GM21528 (cell line): Measurements from ENCODE around the gene ATP8B2.
"Not testable (repeated sequence)": the region's sequence is repeated elsewhere in the genome, so short reads cannot be mapped to it uniquely, and the experiment has no call there.

Source experiments
- ATAC-seq: cut with Tn5 transposase; IDR thresholded peaks from one replicate; pipeline ENCODE4 v1.9.1; 2021; ENCODE audit warnings: mild to moderate bottlenecking, moderate library complexity; ENCODE audit not compliant: unreplicated experiment, low FRiP score

The ATP8B2 gene

DNA sequence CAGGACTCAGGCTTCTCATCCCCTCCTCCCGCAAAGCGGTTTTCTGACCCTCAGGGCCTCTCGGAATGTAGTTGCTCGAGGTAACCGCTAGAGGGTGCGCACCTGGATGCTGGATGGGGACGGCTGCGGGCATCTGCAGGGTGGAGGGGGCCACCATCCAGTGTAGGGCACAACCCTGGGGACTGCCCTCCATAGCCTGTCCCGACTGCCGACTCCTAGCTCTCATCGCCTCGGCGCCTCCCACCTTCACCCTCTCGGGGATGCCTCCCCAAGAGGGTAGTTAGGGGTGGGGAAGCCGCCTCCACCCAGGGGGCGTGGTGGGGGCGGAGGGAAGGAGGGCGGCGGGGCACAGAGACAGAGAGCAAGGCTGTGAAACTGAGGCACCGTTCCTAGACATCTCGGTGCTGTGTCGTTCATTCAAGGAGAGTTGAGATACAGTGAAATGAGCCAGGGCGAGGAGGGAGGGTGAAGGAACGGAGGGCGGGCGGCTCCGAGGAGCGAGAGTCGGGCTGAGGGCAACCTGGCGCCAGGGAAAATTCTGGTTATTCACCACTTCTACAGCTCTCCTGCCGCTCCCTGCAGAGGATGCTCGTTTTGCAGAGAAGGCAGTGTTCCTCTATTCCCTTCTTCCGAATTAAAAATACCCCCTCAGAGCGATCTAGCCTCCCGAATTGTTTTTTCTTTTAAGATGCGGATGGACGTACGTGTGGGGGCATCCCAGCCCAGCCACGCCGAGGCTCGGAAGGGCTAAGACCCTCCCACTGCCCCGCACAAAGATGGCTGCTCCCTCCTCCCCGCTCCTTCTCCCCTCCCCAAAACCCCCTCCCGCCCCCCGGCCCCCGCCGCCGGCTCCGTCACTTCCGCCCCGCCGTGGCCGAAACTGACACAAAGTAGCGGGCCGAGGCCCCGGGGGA is at the start of gene ATP8B2:
ATP8B2 (plus strand) TSS at position 857 of the 914 bp plus-strand sequence. CDS start 2,617 bp downstream, outside the sequence.
- ATAC-seq: no peak

DNA sequence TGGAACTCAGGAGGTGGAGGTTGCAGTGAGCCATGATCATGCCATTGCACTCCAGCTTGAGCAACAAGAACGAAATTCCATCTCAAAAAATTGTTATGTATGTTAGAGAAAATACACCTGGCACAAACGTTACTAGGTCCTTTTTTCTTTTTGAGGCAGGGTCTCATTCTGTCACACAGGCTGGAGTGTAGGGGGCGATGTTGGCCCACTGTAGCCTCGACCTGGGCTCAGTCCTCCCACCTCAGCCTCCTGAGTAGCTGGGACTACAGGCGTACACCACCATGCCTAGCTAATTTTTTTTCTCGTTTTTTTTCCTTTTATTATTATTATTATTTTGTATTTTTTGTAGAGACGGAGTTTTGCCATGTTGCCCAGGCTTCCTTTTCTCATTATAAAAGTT is 48.5 kb upstream of the ATP8B2 start:
- no peak for ATAC-seq

GRCh38 chr1:154287591-154287990 is 37.7 kb upstream of the ATP8B2 start:
- not testable (repeated sequence) for ATAC-seq

DNA sequence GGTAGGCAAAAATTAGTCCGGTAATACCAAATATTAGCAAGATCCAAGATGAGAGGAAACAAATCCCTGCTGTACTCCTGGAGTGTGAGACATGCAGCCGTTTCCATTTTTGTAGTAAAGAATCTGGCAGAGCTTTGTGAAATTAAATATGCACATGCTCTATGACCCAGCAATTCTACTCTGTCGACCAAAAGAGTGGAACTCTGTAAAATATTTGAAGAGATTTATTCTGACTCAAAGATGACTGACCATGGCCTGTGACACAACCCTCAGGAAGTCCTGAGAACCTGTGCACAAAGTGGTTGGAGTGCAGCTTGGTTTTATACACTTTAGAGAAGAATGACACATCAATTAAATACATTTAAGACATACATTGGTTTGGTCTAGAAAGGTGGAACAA is 36.7 kb upstream of the ATP8B2 start:
- ATAC-seq: no peak

DNA sequence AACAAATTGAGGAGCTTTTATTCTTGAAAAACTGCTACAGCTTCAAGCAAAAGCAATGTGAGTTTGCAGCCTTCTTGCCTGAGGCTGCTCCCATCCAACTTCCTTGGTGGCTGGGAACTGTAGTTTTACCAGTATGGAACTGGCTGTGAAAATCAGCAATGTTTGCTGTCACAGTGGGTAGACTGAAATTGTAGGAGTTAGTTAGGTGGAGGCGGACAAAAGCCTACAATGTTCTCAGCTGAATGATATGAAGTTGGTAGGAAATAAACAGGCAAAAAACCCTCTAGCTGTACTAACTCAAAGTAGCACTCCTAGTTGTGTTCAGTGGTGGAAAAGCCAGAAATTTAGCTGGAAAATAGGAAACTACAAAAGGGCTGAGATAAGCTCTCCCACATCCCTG is 34.4 kb upstream of the ATP8B2 start:
- no peak for ATAC-seq

- no peak for ATAC-seq
Measured at GRCh38 chr1:154295408-154296235, 29.7 kb upstream of the ATP8B2 start.

GRCh38 chr1:154301582-154301981 is 23.7 kb upstream of the ATP8B2 start:
- no peak for ATAC-seq

GRCh38 chr1:154304664-154305337 is 20.5 kb upstream of the ATP8B2 start:
- no peak for ATAC-seq

GRCh38 chr1:154306151-154306550 is 19.2 kb upstream of the ATP8B2 start:
- no peak for ATAC-seq

DNA sequence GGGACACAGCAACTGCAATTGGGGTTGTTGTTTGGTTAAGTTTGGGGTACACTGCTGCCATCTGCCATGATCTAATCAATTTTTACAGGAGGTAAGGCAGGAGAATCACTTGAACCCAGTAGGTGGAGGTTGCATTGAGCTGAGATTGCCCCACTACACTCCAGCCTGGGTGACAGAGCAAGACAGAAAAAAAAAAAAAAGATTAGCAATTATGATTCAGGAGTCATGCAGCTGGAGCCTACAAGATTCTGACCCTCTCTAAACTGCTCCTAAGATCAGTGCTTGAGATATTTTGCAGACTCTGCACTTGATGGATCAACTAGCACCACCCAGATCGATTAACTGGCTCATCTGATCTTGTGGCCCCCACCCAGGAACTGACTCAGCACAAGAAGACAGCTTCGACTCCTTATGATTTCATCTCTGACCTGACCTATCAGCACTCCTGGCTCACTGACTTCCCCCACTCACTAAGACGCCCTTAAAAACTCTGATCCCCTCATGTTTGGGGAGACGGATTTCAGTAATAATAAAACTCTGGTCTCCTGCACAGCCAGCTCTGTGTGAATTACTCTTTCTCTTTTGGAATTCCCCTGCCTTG is 17.6 kb upstream of the ATP8B2 start:
- ATAC-seq: not testable (repeated sequence)

GRCh38 chr1:154309136-154309535 is 16.2 kb upstream of the ATP8B2 start:
- not testable (repeated sequence) for ATAC-seq

DNA sequence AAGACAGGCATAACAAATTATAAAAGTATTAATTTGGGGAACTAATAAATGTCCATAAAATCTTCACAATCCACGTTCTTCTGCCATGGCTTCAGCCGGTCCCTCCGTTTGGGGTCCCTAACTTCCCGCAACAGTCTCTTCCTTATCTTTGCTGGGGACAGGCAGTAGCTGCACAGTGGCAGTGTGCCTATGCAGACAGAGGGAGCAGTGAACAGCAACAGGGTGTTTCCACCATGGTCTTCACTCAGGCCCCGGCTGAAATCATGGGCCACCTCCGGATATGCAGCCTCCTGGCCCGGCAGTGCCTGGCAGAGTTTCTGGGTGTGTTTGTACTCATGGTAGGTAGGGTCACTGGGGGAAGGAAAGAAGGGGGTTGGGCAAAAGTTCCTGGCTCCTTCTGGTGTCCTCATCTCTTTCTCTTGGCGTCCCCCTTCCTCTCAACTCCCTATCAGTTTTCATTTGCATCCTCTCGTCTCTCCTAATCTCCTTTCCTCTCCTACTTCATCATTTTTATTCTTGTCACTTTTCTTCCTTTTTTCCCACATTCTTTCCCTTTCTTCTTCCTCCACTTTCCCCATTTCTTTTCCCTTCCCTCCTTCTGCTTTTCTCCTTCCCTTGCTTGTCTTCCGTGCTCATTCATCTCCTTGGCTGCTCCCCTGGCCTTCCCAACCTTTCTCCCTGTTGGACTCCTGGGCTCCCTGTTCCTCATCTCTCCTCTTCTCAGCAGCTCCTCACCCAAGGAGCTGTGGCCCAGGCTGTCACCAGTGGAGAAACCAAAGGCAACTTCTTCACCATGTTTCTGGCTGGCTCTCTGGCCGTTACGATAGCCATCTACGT is 12.9 kb upstream of the ATP8B2 start:
- not testable (repeated sequence) for ATAC-seq

- no peak for ATAC-seq
Measured at GRCh38 chr1:154313066-154313356, 12.3 kb upstream of the ATP8B2 start.

GRCh38 chr1:154314226-154314625 is 11.1 kb upstream of the ATP8B2 start:
- ATAC-seq: not testable (repeated sequence)

GRCh38 chr1:154316704-154317103 is 8.6 kb upstream of the ATP8B2 start:
- no peak for ATAC-seq

DNA sequence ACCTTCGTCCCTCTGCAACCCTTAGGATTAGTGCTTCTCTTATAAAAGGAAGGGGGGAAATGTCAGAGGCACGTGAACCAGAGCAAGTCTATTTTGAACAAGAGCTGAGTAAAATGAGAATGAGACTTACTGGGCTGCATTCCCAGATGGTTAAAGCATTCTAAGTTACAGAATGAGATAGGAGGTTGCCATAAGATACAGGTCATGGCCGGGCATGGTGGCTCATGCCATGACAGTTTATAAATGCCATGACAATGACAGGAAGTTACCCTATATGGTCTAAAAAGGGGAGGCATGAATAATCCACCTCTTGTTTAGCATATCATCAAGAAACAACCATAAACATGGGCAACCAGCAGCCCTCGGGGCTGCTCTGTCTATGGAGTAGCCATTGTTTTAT is 6.9 kb upstream of the ATP8B2 start:
- no peak for ATAC-seq

DNA sequence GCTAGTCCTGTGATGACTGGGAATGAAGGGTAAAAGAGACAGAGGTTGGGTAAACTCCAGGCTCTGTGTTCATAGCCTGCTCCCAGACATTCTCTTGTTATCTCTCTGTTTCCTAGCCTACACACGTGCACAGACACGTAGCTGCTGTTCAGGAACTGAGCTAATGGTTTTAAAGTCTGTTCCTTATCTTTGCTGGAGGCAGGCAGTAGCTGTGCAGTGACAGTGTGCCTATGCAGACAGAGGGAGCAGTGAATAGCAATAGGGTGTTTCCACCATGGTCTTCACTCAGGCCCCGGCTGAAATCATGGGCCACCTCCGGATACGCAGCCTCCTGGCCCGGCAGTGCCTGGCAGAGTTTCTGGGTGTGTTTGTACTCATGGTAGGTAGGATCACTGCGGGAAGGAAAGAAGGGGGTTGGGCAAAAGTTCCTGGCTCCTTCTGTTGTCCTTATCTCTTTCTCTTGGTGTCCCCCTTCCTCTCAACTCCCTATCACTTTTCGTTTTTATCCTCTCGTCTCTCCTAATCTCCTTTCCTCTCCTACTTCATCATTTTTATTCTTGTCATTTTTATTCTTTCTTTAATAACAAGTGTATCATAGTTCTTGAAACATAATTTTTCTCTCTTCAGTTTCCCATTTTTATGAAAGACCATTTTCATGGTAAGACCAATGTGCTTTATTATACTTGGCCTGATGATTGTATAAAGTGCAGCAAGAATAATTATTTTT is 4.3 kb upstream of the ATP8B2 start, which contains the start of gene AQP10:
AQP10 (plus strand) TSS at position 212 of the 727 bp plus-strand sequence; CDS start at position 275, 63 bp downstream.
- ATAC-seq: no peak

GRCh38 chr1:154321609-154321934 is 3.8 kb upstream of the ATP8B2 start:
- not testable (repeated sequence) for ATAC-seq

DNA sequence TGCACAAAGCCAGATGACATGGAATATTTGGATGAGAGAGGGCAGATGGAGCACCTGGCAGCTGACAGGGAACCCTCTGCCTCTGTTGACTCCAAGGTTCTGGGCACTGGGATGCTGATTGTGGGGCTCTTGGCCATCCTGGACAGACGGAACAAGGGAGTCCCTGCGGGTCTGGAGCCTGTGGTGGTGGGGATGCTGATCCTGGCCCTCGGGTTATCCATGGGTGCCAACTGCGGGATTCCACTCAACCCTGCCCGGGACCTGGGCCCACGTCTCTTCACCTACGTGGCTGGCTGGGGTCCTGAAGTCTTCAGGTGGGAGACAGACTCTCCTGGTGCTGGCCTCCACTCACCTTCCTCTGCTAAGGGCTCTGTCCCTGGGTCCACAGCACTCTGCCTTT is 1.8 kb upstream of the ATP8B2 start:
- ATAC-seq: no peak
